Right atrium auricular region (tissue), 2 donors: ENCODE results near the gene KAT7. TPM values are rescaled to one million over a fixed set of nuclear protein-coding genes. Genes with fewer than 3 reads are reported as not detected.

Experiments used
- DNase-seq: peaks from one replicate; pipeline ENCODE4 v3.0.0-alpha.2; 2019; ENCODE audit warnings: low spot score
- H3K27ac ChIP-seq, 2 donors: fragments of 200-600 bp; sonication (generic); 1 replicate in 1 of 2; 2 replicates in 1 of 2; pipeline ENCODE4 v1.5.1; 2016 to 2019
- H3K27me3 ChIP-seq, 2 donors: fragments of 200-600 bp; sonication (generic); one replicate each; pipeline versions ENCODE4 v1.5.1 to v1.6.0; 2017 to 2019
- H3K36me3 ChIP-seq: fragments of 200-600 bp; sonication (generic); one replicate; pipeline ENCODE4 v1.5.1; 2016
- H3K4me1 ChIP-seq, 2 donors: fragments of 200-600 bp; sonication (generic); one replicate each; pipeline versions ENCODE4 v1.5.1 to v1.6.0; 2017 to 2019
- H3K4me3 ChIP-seq, 2 donors: fragments of 200-600 bp; sonication (generic); 1 replicate in 1 of 2; 2 replicates in 1 of 2; pipeline ENCODE4 v1.5.1; 2017 to 2019; ENCODE audit warnings: mild to moderate bottlenecking in 1 of 2, moderate library complexity in 1 of 2
- H3K9me3 ChIP-seq, 2 donors: fragments of 200-600 bp; sonication (generic); one replicate each; pipeline ENCODE4 v1.5.1; 2019
- total RNA-seq, 2 donors: library from RNA; depleted of rRNA; stranded (reverse); fragments of >200 nt; gene quantifications; one replicate each; pipeline ENCODE4 v1.1.0, GENCODE V29; 2016
- TF ChIP-seq, protein P1 (sequence below), 2 donors: fragments of 200-600 bp; sonication (generic); IDR thresholded peaks; one replicate each; pipeline ENCODE4 v1.5.1; 2019; ENCODE audit warnings: antibody characterized with exemption in 2 of 2

The KAT7 gene
- 10 to 100 TPM; 30.5 to 38.2 TPM for total RNA-seq

DNA sequence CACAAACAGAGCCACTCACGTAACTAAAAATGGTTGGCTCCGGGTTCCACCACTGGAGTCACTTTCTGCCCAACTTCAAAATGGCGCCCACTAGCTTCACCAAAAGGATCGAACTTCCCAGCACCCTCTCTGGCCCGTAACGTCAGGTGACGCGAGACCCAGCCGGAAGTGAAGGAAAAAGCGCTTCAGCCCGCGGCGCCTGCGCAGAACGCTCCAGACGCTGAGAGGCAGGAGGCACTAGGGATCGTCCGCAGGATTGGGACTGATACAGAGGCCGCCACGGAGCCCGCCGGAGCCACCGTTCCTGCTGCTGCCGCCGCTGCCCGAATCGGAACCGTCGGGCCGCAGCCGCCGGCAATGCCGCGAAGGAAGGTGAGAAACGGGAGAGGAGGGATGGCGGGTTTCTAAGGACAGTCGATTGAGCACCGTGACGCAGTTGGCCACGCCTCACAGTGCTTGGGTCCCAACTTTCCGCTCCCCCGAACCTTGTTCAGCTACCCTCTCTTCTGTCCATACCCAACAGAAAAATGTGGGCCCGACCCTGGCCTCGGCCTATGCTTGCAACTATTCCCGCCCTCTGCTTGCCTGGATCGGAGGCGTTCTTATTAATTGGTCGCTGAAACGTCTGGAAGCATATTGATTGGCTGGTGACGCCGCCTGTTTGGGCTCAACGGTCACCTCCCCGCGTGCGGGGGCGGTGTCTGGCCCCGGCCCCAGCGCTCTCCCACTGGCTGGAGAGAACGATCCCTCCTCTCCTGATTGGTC lies at the start of gene KAT7:
TSS of gene KAT7 (plus strand) at position 204 of the 765 bp plus-strand sequence. CDS start at position 358, 154 bp downstream.
- Histone ChIP-seq H3K36me3 (peaks cover 17% of the 10 kb centered on the region), H3K27me3 (no peaks in the 10 kb centered on the region), H3K9me3 (no peaks in the 10 kb centered on the region), H3K27ac (peak within 1 kb of the TSS; percentile 100), H3K4me1 (peaks cover 0 to 39% of the 10 kb centered on the region in 2 donors), H3K4me3 (peak within 1 kb of the TSS; percentile 93 to 95)
- TF ChIP-seq, protein P1, sequence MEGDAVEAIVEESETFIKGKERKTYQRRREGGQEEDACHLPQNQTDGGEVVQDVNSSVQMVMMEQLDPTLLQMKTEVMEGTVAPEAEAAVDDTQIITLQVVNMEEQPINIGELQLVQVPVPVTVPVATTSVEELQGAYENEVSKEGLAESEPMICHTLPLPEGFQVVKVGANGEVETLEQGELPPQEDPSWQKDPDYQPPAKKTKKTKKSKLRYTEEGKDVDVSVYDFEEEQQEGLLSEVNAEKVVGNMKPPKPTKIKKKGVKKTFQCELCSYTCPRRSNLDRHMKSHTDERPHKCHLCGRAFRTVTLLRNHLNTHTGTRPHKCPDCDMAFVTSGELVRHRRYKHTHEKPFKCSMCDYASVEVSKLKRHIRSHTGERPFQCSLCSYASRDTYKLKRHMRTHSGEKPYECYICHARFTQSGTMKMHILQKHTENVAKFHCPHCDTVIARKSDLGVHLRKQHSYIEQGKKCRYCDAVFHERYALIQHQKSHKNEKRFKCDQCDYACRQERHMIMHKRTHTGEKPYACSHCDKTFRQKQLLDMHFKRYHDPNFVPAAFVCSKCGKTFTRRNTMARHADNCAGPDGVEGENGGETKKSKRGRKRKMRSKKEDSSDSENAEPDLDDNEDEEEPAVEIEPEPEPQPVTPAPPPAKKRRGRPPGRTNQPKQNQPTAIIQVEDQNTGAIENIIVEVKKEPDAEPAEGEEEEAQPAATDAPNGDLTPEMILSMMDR (IDR thresholded peaks at IDR 0.05), result peak in 1 of 2 donors; percentile 27
- peak; percentile 99 for DNase-seq

GRCh38 chr17:49739641-49740271 lies 48.7 kb upstream of the KAT7 start:
- Histone ChIP-seq H3K4me1 (peaks cover 0 to 54% of the 10 kb centered on the region in 2 donors), H3K4me3 (no peak overlapping the region), H3K27me3 (no peaks in the 10 kb centered on the region), H3K27ac (peak overlapping the region; percentile 65 to 83), H3K36me3 (no peaks in the 10 kb centered on the region), H3K9me3 (no peaks in the 10 kb centered on the region)
- DNase-seq, result peak; percentile 88
- TF ChIP-seq, protein P1 (IDR thresholded peaks at IDR 0.05), result no peak

DNA sequence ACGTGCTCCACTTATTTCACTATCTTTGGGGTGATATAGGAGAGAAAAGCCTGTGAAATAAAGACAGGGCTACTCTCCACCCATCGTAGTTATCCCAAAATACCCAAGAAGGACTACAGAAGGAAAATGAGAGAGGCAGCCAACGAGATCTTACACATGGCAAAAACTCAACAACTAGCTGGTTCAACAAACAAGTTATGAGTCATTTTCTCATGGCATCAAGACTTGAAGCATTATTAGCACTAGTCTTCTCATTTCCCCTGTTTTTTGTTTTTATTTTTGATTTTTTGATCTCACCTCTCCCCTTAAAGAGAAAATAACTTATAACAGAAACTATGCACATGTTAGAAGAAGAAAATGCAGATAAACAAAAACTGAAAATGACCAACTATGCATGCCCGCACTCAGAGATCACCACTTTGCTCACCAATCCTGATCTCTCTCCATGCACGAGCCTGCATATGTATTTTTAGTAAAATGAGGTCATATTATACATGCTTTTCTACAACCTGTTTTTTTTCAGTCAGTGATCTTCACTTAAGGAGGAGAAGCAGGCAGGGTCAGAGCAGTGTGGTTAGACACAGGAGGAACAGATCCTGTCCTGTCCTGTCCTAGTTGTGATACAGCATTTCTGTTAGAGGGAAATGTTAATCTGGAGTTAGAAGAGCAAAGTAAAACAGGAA lies 47.3 kb upstream of the KAT7 start:
- Histone ChIP-seq H3K9me3 (no peaks in the 10 kb centered on the region), H3K27ac (peak overlapping the region; percentile 65 to 83), H3K36me3 (no peaks in the 10 kb centered on the region), H3K4me1 (peaks cover 0 to 54% of the 10 kb centered on the region in 2 donors), H3K27me3 (no peaks in the 10 kb centered on the region), H3K4me3 (no peak overlapping the region)
- DNase-seq, result no peak
- TF ChIP-seq, protein P1 (IDR thresholded peaks at IDR 0.05), result no peak

DNA sequence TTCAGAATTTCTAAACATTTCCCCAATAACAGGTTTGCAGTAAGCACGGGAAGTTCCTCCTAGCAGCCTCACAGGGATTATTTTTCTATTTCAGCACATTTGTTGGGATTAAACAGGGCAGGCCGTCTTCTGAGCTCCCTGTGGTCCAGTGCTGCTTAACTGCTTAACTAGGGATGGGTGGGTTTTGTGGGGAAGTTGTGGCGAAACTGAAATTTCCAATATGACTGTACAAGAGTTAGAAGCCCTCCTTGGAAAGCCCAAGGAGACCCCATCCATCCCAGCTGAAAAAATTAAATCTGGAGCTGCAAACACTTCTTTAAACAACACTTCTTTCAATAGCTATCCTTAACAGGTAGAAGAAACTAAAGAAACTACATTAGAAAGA lies 46.8 kb upstream of the KAT7 start:
- peaks cover 0 to 54% of the 10 kb centered on the region in 2 donors for H3K4me1 ChIP-seq
- no peak overlapping the region for H3K4me3 ChIP-seq
- no peak for DNase-seq
- TF ChIP-seq, protein P1 (IDR thresholded peaks at IDR 0.05), result no peak
- no peaks in the 10 kb centered on the region for H3K9me3 ChIP-seq
- no peaks in the 10 kb centered on the region for H3K27me3 ChIP-seq
- no peaks in the 10 kb centered on the region for H3K36me3 ChIP-seq
- H3K27ac ChIP-seq, result peak overlapping the region; percentile 65 to 83

DNA sequence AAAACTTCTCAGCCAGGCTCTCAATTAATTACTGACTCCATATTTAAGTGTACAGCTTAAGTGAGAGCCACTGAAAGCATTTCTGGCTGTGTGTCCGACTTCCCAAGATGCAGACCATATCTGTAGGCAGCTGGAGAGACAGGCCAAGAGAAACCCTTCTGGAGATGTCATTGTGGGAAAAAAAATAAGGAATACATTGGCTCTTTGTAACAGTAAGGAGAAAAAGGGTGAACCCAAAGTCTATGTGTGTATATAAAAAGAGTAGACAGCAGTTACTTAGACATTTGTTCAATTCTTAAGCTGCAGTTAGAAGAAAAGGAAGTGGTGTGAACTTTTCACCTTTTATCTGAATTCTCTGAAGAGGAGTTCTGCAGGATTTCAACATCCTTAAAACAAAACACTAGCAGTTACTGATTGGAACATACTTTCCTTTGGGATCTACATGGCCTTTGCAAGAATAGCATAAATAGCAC lies 46.3 kb upstream of the KAT7 start:
- no peaks in the 10 kb centered on the region for H3K36me3 ChIP-seq
- H3K4me1 ChIP-seq, result peaks cover 0 to 58% of the 10 kb centered on the region in 2 donors
- H3K27me3 ChIP-seq, result no peaks in the 10 kb centered on the region
- H3K9me3 ChIP-seq, result no peaks in the 10 kb centered on the region
- H3K27ac ChIP-seq, result peak overlapping the region; percentile 65 to 83
- no peak overlapping the region for H3K4me3 ChIP-seq
- TF ChIP-seq, protein P1 (IDR thresholded peaks at IDR 0.05), result no peak
- DNase-seq, result no peak
